Measurements from ENCODE around the gene LRP1B.

The LRP1B gene

DNA sequence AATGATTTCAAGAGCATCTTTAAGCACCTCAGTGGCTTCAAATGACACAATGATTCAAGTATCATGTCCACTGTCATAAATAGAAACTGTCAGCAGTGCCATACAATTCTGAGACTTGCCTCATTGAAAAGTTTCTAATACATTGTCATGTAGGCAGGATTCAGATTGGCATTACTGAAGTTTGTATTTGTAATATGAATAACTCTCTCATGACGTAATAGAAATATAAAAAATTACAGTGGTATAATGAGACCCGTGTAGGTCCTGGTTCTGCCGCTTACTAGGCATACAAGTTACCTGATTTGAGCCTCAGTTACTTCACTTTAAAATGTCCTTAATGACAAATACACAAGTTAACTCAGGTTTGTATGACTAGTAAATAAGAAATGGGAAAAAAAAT is 1814.5 kb downstream of the LRP1B start:
- DNase-seq (ENCODE audit: low read depth) = no peak
- H3K4me3 ChIP-seq (ENCODE audit: low read length) = no peak overlapping the region
- TF ChIP-seq, protein P1, sequence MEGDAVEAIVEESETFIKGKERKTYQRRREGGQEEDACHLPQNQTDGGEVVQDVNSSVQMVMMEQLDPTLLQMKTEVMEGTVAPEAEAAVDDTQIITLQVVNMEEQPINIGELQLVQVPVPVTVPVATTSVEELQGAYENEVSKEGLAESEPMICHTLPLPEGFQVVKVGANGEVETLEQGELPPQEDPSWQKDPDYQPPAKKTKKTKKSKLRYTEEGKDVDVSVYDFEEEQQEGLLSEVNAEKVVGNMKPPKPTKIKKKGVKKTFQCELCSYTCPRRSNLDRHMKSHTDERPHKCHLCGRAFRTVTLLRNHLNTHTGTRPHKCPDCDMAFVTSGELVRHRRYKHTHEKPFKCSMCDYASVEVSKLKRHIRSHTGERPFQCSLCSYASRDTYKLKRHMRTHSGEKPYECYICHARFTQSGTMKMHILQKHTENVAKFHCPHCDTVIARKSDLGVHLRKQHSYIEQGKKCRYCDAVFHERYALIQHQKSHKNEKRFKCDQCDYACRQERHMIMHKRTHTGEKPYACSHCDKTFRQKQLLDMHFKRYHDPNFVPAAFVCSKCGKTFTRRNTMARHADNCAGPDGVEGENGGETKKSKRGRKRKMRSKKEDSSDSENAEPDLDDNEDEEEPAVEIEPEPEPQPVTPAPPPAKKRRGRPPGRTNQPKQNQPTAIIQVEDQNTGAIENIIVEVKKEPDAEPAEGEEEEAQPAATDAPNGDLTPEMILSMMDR (conservative IDR thresholded peaks at IDR 0.05; ENCODE audit: low read depth, low read length) = no peak

DNA sequence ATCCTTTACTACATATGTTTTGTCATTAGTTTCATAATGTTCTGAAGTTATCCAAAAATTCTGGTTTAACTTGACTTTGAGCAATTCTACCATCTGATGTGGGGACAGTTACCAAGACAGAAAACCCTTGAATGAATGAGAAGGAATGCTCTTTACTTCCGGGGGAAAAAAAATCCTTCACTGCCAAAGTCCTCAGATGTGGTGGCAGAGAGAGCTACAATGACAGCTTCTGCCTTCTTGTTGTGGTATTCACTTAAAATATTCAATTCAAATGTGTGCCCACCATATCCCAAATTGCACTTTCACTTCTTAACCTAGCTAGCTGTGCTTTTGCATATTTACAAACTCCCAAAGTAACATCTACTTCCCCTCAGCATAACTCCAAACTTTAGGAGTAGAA is 1818.9 kb downstream of the LRP1B start:
- DNase-seq (ENCODE audit: low read depth) = no peak
- no peak overlapping the region for H3K4me3 ChIP-seq (ENCODE audit: low read length)
- TF ChIP-seq, protein P1 (conservative IDR thresholded peaks at IDR 0.05; ENCODE audit: low read depth, low read length) = no peak

DNA sequence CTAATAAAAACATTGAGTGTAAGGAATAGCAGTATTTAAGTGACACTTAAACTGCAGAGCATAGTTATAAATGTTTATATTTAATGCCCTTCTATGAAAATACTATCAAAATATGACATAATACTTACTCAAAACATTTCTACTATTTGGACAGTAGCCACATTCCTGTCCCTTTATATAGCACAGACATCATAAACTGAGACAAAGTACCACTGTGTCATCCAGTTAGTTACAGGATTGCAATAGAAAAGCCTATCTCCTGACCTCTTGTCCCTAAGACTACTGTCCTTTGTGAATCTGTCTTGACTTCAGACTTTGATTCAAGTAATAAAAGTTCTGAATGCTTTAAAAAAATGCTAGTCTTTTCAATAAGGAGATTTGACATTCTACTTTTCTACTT is 1822.1 kb downstream of the LRP1B start:
- TF ChIP-seq, protein P1 (conservative IDR thresholded peaks at IDR 0.05; ENCODE audit: low read depth, low read length) = no peak
- peak; percentile 14 for DNase-seq (ENCODE audit: low read depth)
- H3K4me3 ChIP-seq (ENCODE audit: low read length) = no peak overlapping the region

DNA sequence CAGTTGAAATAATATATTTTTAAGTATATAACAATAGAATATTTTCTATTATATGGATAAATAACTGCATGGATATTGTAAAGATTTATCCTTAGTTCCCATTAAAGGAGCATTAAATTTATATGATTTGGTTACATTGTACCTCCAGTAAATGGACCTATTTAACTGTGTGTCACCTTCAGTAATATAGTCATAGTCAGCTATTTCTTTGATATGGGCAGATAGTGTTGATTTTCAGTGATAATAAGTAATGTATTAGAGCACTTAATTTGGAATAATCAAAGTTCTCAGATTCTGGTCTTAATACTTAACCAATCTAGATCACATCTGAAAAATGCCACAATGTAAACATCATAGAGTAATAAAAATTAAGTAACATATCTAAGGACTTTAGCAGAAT is 1823.3 kb downstream of the LRP1B start:
- no peak overlapping the region for H3K4me3 ChIP-seq (ENCODE audit: low read length)
- no peak for DNase-seq (ENCODE audit: low read depth)
- TF ChIP-seq, protein P1 (conservative IDR thresholded peaks at IDR 0.05; ENCODE audit: low read depth, low read length) = no peak

DNA sequence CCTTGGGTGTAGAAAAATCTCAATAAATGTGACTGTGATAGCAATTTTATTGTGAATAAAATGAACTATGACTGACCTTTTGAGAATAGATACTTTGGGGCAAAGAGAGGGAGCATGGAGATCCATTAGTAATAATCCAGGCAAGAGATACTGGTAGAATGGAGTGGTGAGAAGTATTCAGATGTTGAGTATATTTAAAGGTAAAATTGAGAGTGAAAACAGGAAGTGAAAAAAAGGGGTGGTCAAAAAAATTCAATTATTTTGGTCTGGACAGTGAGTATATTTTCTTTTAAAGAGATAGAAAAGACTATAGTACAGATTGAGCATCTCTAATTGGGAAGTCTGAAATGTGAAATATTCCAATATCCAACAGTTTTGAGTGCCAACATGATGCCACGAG is 1835.0 kb downstream of the LRP1B start:
- no peak for DNase-seq (ENCODE audit: low read depth)
- TF ChIP-seq, protein P1 (conservative IDR thresholded peaks at IDR 0.05; ENCODE audit: low read depth, low read length) = no peak
- H3K4me3 ChIP-seq (ENCODE audit: low read length) = no peak overlapping the region

DNA sequence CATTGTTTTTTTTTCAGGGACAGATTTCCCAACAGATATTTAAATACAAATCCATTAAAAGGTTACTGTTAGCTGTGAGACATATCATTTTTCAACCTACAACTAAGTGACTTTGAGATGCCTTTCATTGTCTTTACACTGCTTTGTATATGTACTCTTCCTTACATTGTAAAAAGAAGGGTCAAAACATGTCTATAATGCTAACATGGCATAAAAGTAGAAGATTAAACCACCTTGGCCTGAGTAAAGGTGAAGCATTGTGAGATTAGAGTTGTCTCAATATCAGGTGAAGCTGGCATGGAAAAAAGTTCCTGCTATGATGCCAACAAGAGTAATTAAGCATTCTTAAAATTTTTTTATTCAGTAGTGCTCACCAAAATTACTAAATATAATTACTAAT is 1842.1 kb downstream of the LRP1B start:
- TF ChIP-seq, protein P1 (conservative IDR thresholded peaks at IDR 0.05; ENCODE audit: low read depth, low read length) = no peak
- H3K4me3 ChIP-seq (ENCODE audit: low read length) = no peak overlapping the region
- no peak for DNase-seq (ENCODE audit: low read depth)

DNA sequence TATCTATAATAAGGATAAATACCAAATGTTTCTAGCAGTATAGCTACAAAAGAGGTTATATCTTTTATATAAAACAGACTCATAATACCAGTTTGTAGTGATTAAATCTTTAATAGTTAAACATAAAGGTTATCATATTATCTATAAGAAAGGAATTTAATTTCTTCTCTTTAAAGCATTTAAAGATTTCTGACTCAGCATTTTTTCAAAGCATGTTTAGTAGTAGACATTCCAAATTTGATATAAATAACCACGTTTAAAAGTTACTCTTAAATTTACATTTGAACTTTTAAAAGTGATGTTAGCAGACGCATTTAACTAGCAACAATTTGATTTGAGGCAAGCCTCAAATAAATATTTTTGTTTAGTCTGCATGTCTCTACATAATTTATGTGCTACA is 1842.6 kb downstream of the LRP1B start:
- no peak overlapping the region for H3K4me3 ChIP-seq (ENCODE audit: low read length)
- DNase-seq (ENCODE audit: low read depth) = no peak
- TF ChIP-seq, protein P1 (conservative IDR thresholded peaks at IDR 0.05; ENCODE audit: low read depth, low read length) = no peak
